GM10847 (cell line): Measurements from ENCODE around the gene MTX1.

Experiments
- POLR2A ChIP-seq: IDR thresholded peaks from 2 replicates; pipeline ENCODE4 v1.6.1; 2011; ENCODE audit not compliant: insufficient read length; ENCODE audit errors: extremely low read depth

The MTX1 gene

DNA sequence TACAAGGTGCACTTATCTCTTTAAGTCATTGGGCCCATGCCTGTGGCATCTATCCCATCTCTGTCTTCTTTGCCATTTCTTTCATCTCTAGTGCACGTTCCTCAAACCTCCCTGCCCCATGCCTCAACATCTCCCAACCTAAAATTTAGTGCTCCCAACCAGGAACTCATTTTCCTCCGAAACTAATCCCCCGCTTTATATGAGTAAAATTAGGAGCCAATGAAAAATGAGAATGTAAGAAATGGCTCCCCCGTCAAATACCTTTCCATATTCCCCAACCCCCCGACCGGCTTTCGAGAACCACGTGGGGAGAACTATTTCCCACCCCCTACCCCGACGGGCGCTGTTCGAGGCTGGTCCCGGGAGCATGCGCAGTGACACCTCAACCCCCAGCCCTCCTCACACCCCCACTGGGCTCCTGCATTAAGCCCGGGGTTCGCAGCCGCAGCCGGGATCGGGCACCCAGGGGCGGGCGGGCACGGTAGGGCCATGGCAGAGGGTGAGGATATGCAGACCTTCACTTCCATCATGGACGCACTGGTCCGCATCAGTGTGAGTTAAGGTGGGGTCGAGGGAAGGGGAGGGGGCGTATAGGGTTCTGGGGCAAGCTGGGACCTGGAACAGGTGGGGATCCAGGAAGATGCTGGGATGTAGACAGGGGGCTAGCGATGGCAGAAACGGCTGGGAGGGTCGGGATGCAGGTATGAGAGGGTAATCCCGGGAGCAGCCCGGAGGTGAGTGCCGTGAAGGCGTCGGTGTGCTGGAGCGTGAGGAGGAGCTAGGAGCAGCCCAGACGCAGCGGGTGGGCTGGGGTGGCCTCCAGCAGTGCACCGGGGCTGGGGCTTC is 34.8 kb upstream of the MTX1 start, which contains the start of gene TRIM46:
Gene TRIM46 (plus strand): TSS at position 372 of the 846 bp plus-strand sequence. CDS start 118 bp downstream, at position 490.
- TF ChIP-seq POLR2A, result no peak

DNA sequence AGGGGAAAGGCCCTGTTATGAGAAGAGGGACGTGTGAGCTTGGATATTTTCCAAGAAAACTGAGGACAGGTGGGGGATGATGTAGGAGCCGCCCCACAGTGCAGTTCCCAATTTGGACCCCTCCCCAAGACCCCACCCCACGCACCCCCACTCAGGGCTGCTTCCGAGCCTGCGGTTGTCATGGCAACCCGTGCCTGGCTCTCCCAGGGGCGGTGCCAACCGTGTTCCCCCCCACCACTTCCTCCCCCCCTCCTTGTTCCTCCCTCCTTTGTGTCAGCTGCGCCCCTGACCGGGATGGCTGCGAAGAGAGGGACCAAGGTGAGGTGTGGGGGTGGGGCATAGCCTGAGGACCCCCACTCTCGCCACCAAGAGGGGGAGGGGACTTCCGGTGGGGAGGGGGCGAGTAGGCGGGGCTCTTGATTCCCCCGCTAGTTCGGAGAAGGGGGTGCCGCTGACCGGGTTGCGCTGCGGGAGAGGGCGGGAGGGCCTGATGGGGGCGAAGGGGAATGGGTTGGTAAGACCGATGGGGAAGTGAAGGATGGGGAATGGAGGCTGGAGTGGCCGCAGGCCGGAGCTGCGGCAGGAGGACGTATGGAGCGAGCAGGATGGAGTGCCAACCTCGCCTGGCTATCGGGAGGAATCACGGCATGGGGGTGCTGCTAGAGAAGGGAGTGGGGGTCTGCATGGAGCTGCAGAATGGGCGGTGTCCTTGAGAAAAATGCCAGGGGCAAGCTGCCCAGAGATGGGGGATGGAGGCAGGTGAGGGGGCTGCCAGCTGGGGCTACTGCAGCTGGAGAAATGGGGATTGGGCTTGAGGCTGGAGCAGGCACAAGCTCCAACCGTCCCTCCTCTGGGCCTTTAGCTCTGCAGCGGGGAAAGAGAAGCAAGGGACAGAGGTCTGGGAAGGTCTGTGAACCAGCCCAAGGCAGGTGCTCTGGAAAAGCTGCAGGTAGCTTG is 33.9 kb upstream of the MTX1 start:
- no peak for TF ChIP-seq POLR2A

DNA sequence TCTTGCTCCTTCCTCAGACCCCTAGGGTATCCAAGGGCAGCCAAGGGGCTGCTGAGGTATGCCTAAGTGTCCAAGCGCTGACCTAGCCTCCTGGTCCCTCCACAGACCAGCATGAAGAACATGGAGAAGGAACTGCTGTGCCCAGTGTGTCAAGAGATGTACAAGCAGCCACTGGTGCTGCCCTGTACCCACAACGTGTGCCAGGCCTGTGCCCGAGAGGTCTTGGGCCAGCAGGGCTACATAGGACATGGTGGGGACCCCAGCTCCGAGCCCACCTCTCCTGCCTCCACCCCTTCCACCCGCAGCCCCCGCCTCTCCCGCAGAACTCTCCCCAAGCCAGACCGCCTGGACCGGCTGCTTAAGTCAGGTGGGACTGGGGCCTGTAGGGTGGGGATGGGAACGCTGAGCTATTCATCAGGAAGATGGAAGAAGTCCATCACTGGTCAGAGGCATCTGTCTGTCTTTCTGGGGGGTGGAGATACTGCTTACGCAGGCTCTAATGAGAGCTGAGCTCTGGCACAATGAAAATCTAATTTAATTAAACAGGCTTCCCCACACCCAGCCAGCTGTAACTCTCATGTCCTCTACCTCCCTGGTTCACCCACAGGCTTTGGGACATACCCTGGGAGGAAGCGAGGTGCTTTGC is 33.1 kb upstream of the MTX1 start:
- TF ChIP-seq POLR2A, result no peak

DNA sequence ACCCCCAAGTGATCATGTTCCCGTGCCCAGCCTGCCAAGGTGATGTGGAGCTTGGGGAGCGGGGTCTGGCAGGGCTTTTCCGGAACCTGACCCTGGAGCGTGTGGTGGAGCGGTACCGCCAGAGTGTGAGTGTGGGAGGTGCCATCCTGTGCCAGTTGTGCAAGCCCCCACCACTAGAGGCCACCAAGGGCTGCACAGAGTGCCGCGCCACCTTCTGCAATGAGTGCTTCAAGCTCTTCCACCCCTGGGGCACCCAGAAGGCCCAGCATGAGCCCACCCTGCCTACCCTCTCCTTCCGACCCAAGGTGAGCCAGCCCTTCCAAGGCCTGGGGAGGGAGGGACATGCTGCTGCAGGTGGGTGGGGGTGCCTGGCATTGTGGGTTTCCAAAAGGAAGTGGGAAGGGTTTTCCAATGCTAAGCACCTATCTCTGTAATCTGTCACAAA is 32.5 kb upstream of the MTX1 start:
- TF ChIP-seq POLR2A, result no peak

GRCh38 chr1:155176544-155177071 is 31.9 kb upstream of the MTX1 start:
- TF ChIP-seq POLR2A, result no peak

- TF ChIP-seq POLR2A, result no peak
Observed at GRCh38 chr1:155177192-155177917, 31.1 kb upstream of the MTX1 start.

DNA sequence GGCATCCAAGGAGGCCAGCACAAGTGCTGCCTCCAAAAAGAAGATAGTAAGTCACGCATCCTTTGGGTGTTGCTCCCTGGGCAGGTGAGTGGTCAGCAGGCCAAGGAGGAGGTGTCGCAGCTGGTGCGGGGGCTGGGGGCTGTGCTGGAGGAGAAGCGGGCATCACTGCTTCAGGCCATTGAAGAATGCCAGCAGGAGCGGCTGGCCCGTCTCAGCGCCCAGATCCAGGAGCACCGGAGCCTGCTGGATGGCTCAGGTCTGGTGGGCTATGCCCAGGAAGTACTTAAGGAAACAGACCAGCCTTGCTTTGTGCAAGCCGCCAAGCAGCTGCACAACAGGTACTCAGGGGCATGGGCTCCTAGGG is 30.6 kb upstream of the MTX1 start:
- no peak for TF ChIP-seq POLR2A

- TF ChIP-seq POLR2A, result no peak
Observed at GRCh38 chr1:155178441-155179111, 29.9 kb upstream of the MTX1 start.

DNA sequence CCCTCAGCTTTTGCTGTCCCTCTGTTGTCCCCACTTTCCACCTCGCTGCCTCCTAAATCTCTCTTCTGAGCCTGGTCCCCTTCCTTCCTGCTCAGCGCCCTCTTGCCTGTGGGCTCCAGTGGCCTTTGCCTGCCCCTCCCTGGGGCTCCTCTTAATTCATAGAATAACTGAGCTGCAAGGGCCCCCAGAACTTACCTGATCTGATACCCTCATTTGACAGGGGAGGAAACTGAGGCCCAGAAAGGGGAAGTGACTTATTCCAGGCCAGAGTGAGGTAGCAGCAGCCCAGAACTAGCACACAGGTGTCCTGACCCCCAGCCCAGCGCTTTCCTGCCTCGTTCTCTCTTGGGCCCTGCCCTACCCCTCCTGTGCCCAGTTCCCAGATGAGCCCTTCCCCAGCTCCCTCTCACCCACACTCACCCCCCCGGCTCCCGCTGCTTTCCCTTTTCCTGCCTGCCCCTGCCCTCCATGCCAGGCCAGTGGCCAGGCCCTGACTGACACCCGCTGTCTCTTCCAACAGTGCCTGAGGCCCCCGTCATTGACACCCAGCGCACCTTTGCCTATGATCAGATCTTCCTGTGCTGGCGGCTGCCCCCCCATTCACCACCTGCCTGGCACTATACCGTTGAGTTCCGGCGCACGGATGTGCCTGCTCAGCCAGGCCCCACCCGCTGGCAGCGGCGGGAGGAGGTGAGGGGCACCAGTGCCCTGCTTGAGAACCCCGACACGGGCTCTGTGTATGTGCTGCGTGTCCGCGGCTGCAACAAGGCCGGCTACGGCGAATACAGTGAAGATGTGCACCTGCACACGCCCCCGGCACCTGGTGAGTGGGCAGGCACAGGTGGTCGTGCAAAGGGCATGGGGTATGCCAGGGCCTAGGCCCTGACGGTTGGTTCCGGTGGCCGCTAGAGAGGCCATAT is 29.1 kb upstream of the MTX1 start:
- TF ChIP-seq POLR2A, result no peak

GRCh38 chr1:155181371-155182051 is 27.0 kb upstream of the MTX1 start:
- TF ChIP-seq POLR2A, result no peak

DNA sequence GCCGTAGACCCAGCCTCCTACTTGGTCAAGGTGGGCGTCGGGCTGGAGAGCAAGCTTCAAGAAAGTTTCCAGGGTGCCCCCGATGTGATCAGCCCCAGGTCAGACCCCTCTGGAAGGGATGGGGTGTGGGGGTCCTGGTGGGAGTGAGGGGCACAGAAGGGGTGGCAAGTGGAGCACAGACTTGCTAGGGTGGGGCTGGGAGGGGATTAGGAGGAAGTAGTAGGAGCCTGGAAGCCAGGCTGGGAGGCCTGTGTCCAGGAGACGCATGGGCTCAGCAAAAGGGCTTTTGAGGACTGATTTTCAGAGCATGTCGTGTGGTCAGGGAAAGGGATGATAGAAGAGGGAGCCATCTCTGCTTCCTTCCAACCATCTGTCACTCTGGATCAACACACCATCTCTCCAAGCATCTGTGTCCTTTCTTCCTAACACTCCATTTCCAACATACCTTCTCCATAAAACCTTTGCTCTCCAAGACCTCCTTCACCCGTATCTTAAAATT is 26.4 kb upstream of the MTX1 start:
- TF ChIP-seq POLR2A, result no peak

GRCh38 chr1:155183775-155184221 is 24.7 kb upstream of the MTX1 start:
- TF ChIP-seq POLR2A, result no peak
